Immature natural killer cell (primary cell): ENCODE measurements around the gene SOX6. TPM values are rescaled to one million over a fixed set of nuclear protein-coding genes. Genes with fewer than 3 reads are reported as not detected.

Experiments
- DNase-seq, 3 donors: peaks; one replicate each; pipeline ENCODE4 v3.0.0; 2022; ENCODE audit warnings: mixed read lengths in 1 of 3
- H3K27ac Mint-ChIP-seq, 6 donors: one replicate each; pipeline ENCODE4 v1.8.0; 2020; ENCODE audit warnings: mixed read lengths in 6 of 6, mild to moderate bottlenecking in 5 of 6, inconsistent platforms in 4 of 6, moderate library complexity in 3 of 6
- H3K27me3 Mint-ChIP-seq, 3 donors: one replicate each; pipeline ENCODE4 v1.8.0; 2020 to 2021; ENCODE audit warnings: low read depth in 3 of 3, mild to moderate bottlenecking in 3 of 3, mixed read lengths in 3 of 3, moderate library complexity in 3 of 3, inconsistent platforms in 1 of 3
- H3K36me3 Mint-ChIP-seq, 3 donors: one replicate each; pipeline ENCODE4 v1.8.0; 2020; ENCODE audit warnings: mixed read lengths in 3 of 3, inconsistent platforms in 2 of 3, mild to moderate bottlenecking in 2 of 3
- H3K4me1 Mint-ChIP-seq, 2 donors: one replicate each; pipeline ENCODE4 v1.8.0; 2020; ENCODE audit warnings: inconsistent platforms in 2 of 2, mild to moderate bottlenecking in 2 of 2, mixed read lengths in 2 of 2, moderate library complexity in 1 of 2
- H3K4me3 Mint-ChIP-seq, 5 donors: one replicate each; pipeline ENCODE4 v1.8.0; 2020; ENCODE audit warnings: mild to moderate bottlenecking in 5 of 5, mixed read lengths in 5 of 5, inconsistent platforms in 3 of 5, moderate library complexity in 3 of 5
- H3K9me3 Mint-ChIP-seq, 6 donors: one replicate each; pipeline ENCODE4 v1.8.0; 2020; ENCODE audit warnings: mild to moderate bottlenecking in 6 of 6, mixed read lengths in 6 of 6, inconsistent platforms in 4 of 6, moderate library complexity in 3 of 6
- polyA plus RNA-seq, 3 donors: library from polyadenylated mRNA; unstranded; fragments of 300-500 nt; fragmentation: Illumina TruSeq; gene quantifications; one replicate each; pipeline ENCODE4 v1.2.3, GENCODE V29; 2021

SOX6 gene
- polyA plus RNA-seq, 3 donors from 2014 or later, result not detected

DNA sequence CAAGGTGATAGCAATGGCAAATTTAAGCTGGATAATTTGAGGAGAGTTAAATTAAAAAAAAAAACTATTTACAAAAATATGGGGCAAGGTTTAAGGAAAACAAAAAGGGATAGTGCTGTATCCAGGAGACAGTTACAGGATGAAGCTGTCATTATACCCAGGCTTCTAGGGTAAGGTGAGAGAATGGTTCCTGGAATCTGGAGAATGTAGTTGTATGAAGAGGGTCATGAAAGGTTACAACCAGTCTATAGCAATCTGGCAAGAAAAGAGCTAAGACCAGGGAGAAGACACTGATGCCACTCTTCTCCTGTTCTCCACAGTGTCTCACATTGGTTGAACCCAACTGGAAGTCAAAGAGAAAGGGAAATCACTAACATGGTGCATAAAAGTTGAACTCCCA, 144.9 kb downstream of the SOX6 start:
- H3K27ac Mint-ChIP-seq, result no peak overlapping the region
- peaks cover 0 to 25% (median 3%) of the 10 kb centered on the region in 6 donors for H3K9me3 Mint-ChIP-seq
- H3K4me1 Mint-ChIP-seq, result no peaks in the 10 kb centered on the region

DNA sequence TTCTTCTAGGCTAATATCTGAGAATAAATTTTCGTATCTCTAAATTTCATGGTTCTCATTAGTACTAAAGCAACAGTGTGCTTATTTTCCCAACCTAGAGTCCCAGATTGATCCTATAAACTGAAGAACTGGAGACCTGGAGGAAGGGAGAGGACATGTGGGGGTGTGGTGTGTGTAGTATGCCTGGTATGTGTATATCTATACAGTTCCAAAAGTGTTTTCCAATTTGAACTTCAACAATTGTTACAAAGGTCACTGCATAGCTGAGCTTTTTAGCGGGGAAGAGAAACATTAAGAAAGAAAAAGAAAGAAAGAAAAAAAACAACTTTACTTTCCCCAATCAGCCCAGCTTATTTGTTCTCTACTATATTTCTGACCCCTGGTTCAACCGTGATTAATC, 152.1 kb downstream of the SOX6 start:
- Mint-ChIP-seq H3K27ac (no peak overlapping the region), H3K27me3 (no peaks in the 10 kb centered on the region), H3K4me1 (no peaks in the 10 kb centered on the region), H3K4me3 (no peak overlapping the region), H3K36me3 (no peaks in the 10 kb centered on the region), H3K9me3 (peaks cover 0 to 12% (median 2%) of the 10 kb centered on the region in 6 donors)
- no peak for DNase-seq

More for the DNA sequence above, 144.9 kb downstream of the SOX6 start:
- Mint-ChIP-seq H3K36me3 (no peaks in the 10 kb centered on the region), H3K27me3 (peaks cover 0 to 2% (median 1%) of the 10 kb centered on the region in 3 donors), H3K4me3 (no peak overlapping the region)
- DNase-seq, result no peak

DNA sequence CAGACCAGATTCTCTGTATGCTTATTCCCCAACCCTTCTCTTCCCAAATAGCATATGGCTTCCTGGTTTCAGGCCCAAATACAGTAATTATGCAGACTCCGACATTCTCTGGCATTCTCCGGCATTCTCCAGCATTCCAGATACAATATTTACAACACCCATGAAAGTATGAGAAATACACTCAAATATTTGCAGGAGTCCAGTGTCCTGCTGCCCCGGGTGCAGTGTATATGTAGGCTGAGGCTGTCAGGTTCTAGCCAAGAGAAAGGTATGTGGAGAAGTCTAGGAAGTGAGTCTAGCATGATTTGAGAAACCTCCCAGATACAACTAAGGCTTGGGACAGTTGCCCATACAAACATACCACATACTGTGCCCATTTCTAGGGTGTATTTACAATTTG, 160.7 kb downstream of the SOX6 start:
- H3K27ac Mint-ChIP-seq, result no peak overlapping the region
- no peak overlapping the region for H3K4me3 Mint-ChIP-seq
- no peaks in the 10 kb centered on the region for H3K36me3 Mint-ChIP-seq
- no peak for DNase-seq
- peaks cover 0 to 25% (median 2%) of the 10 kb centered on the region in 6 donors for H3K9me3 Mint-ChIP-seq
- H3K4me1 Mint-ChIP-seq, result no peaks in the 10 kb centered on the region
- H3K27me3 Mint-ChIP-seq, result peaks cover 0 to 3% (median 0%) of the 10 kb centered on the region in 3 donors

DNA sequence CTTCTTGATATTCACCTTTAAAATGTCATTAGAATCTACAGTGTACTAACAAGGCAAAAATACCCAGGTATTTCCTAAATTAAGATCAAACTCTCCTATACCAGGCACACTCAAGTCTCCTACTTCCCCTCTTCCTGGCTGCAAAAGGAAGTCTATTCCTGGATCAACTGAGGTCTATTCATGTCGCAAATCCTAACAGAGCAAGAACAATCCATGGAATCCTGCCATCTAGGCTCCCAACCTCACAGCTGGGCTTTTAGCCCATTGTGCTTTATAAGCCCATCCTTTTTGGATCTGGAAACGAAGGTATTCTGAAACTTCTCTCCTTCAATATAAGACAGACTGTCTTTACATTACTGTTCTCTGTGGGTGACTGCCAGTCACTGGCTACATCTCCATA, 161.8 kb downstream of the SOX6 start:
- Mint-ChIP-seq H3K9me3 (peaks cover 0 to 25% (median 2%) of the 10 kb centered on the region in 6 donors), H3K4me3 (no peak overlapping the region), H3K4me1 (no peaks in the 10 kb centered on the region), H3K27ac (no peak overlapping the region), H3K36me3 (no peaks in the 10 kb centered on the region), H3K27me3 (peaks cover 0 to 3% (median 0%) of the 10 kb centered on the region in 3 donors)
- DNase-seq, result no peak

DNA sequence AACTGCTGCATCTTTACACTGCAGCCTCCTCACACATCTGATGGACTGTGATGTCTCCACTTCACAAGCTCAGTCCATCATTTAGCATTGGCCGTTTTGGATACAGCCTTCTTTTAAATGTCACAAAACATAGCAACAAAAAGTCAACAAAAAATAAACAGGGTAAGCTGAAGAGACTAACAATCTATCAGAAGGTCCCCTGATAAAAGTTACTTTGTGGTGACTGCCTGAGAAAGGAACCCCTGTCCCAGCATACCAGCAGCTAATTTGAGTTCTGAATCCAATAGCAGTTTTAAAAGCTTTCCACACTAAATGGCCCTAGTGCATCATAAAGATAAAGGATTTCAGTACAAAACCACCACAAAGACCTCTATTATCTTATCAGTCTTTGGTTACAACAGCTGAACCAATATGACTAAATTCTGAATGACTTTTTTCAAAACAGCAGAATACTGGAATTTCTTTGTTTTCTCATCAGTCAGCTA, 162.4 kb downstream of the SOX6 start:
- Mint-ChIP-seq H3K9me3 (peaks cover 0 to 31% (median 1%) of the 10 kb centered on the region in 6 donors), H3K36me3 (no peaks in the 10 kb centered on the region), H3K4me1 (no peaks in the 10 kb centered on the region), H3K4me3 (no peak overlapping the region), H3K27me3 (peaks cover 0 to 3% (median 2%) of the 10 kb centered on the region in 3 donors), H3K27ac (no peak overlapping the region)
- DNase-seq, result no peak

DNA sequence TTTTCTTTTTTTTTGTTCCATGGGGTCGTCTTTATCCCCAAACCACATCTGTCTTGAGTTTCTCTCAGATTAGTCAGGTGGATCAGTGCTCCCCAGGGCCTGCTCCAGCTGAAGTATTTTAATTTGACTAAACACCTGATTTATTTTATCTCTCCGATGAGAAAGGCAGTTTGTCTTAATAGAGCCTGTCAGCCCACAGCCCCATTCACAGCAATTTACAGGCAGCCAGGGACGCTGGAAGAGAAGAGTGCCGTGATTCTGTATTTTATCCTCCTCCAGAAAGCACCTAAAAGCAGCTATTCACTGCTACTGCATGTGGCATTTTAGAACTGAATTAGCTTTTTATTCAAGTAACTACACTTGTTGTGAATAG, 164.5 kb downstream of the SOX6 start:
- Mint-ChIP-seq H3K4me3 (no peak overlapping the region), H3K9me3 (peaks cover 0 to 25% (median 0%) of the 10 kb centered on the region in 6 donors), H3K27ac (no peak overlapping the region), H3K27me3 (peaks cover 0 to 2% (median under 1%) of the 10 kb centered on the region in 3 donors), H3K4me1 (no peaks in the 10 kb centered on the region), H3K36me3 (no peaks in the 10 kb centered on the region)
- DNase-seq, result no peak

DNA sequence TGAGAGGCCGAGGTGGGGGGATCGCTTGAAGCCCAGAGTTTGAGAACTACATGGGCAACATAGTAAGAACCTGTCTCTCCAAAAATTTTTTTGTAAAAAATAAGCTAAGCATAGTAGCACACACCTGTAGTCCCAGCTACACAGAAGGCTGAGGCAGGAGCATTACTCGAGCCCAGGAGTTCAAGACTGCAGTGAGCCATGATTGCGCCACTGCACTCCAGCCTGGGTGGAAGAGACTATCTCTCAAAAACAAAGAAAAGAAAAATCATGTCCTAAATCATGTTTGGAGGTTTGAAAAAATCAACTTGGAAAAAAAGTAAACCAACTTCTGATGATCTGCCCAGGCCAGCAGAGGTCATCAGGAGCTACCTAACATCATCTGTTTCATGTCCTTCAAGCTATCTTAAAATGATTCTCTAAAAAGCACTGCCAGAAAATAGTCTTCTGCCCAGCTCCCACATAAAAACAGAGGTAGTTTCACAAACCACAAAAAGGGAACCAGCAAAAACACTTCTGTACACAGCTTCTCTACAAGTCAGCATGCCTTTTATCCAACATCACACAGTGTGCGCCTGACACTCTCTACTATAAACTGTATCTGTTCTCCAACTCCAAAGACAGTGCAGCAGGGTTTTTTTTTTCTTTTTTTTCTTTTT, 165.0 kb downstream of the SOX6 start:
- peak in 1 of 3 donors; percentile 1 for DNase-seq
- Mint-ChIP-seq H3K9me3 (peaks cover 0 to 25% (median 0%) of the 10 kb centered on the region in 6 donors), H3K4me1 (no peaks in the 10 kb centered on the region), H3K27me3 (peaks cover 0 to 2% (median 0%) of the 10 kb centered on the region in 3 donors), H3K36me3 (no peaks in the 10 kb centered on the region), H3K27ac (no peak overlapping the region), H3K4me3 (no peak overlapping the region)

DNA sequence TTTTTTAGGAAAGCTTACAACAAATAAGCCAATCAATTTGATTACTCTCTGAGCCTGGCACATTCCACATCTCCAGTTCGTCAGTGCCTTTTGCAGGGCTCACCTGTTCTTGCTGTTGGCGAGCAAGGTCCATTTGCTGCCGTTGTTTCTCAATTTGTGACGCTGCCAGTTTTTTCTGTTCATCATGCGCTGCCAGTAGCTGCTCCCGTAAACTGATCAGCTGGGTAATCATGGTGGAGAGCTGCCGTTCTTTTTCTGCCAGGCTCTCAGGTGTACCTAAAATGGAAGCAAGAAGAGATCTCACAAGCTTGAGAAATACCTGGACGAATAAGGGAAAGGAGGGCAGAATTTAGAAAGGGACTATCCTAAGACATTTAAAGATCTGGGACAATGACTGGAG, 169.7 kb downstream of the SOX6 start:
- H3K27me3 Mint-ChIP-seq, result peaks cover 0 to 2% (median 0%) of the 10 kb centered on the region in 3 donors
- no peak for DNase-seq
- peaks cover 0 to 26% (median 0%) of the 10 kb centered on the region in 6 donors for H3K9me3 Mint-ChIP-seq
- H3K4me3 Mint-ChIP-seq, result no peak overlapping the region
- H3K27ac Mint-ChIP-seq, result no peak overlapping the region
- no peaks in the 10 kb centered on the region for H3K4me1 Mint-ChIP-seq
- H3K36me3 Mint-ChIP-seq, result no peaks in the 10 kb centered on the region

DNA sequence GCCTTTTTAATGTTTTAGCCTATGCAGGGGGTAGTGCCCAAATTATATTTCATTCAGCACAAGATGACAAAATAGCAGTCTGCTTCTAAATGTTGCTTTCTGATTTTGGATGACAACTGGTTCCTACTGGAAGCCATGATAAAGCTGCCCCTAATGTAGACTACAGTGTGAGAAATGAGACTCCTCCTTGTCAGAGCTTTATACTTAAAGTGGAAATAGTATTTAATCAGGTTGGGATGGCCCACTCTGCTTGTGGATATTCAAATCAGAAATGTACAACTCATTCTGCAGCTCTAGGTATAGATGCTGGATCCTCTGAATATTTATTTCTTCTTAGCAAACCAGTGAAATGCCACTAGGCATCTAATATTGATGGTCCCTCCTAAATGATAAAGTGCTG, 171.3 kb downstream of the SOX6 start:
- no peak overlapping the region for H3K27ac Mint-ChIP-seq
- H3K36me3 Mint-ChIP-seq, result no peaks in the 10 kb centered on the region
- H3K27me3 Mint-ChIP-seq, result peaks cover 0 to 2% (median 0%) of the 10 kb centered on the region in 3 donors
- DNase-seq, result no peak
- H3K4me1 Mint-ChIP-seq, result no peaks in the 10 kb centered on the region
- H3K9me3 Mint-ChIP-seq, result peaks cover 0 to 26% (median 0%) of the 10 kb centered on the region in 6 donors
- H3K4me3 Mint-ChIP-seq, result no peak overlapping the region

DNA sequence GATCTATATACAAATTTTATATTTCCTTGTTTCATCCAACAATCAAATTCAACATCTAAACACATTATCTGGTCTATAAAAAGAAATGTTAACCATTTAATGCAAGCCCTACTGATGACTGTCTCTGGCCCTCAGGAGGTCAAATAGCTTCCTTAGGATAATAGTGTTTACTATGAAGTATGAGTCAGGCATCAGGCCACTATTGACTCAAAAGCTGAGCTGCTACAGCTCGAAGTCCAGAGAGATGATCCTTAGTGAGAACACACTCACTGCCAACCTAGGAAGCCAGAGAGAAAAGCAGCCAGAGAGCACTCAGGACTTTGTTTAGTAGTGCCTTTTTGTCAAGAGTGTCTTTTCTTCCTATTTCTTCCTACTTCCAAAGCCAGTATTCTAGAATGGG, 171.8 kb downstream of the SOX6 start:
- Mint-ChIP-seq H3K4me1 (no peaks in the 10 kb centered on the region), H3K27ac (no peak overlapping the region), H3K9me3 (peaks cover 0 to 26% (median 0%) of the 10 kb centered on the region in 6 donors), H3K27me3 (peaks cover 0 to 2% (median 0%) of the 10 kb centered on the region in 3 donors), H3K4me3 (no peak overlapping the region), H3K36me3 (no peaks in the 10 kb centered on the region)
- DNase-seq, result no peak

DNA sequence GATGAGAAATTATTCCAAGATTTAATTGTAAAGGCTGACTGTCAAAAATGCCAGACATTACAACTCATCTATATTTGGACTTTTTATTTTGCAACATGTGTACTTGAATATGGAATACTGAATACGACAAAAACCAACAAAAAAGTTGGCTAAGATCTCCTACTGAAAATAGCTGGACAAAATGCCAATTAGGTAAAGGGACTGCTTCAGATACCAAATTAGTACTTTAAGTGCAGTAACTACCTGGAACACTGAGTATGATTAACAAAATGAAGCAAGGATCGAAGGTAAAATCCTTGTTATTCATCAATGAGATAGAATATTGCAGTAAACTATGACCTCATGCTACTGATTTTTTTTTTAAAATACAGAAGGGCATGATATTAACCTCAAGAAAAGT, 173.8 kb downstream of the SOX6 start:
- Mint-ChIP-seq H3K9me3 (peaks cover 0 to 20% (median 0%) of the 10 kb centered on the region in 6 donors), H3K4me3 (no peak overlapping the region), H3K4me1 (no peaks in the 10 kb centered on the region), H3K36me3 (no peaks in the 10 kb centered on the region), H3K27me3 (no peaks in the 10 kb centered on the region), H3K27ac (no peak overlapping the region)
- DNase-seq, result no peak

DNA sequence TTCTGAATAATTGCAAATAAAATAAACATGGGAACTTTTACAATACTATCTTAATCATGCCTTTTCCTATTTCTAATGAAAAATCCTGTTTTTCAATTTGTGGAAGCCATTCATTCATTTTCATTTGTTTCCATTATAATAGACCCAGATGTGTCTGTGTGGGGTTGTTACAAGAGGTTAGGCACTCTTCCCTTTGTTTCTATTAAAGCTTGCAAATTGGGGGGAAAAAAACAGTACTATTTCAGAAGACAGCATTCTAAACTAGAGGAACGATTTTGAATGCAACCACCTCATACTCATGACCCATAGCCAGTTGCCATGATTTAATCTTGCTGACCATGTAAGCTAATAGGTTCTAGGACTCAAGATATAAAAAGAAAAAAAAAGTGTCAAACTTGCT, 175.5 kb downstream of the SOX6 start:
- Mint-ChIP-seq H3K9me3 (peaks cover 0 to 10% (median 0%) of the 10 kb centered on the region in 6 donors), H3K4me3 (no peak overlapping the region), H3K4me1 (no peaks in the 10 kb centered on the region), H3K27me3 (no peaks in the 10 kb centered on the region), H3K36me3 (no peaks in the 10 kb centered on the region), H3K27ac (no peak overlapping the region)
- DNase-seq, result no peak

DNA sequence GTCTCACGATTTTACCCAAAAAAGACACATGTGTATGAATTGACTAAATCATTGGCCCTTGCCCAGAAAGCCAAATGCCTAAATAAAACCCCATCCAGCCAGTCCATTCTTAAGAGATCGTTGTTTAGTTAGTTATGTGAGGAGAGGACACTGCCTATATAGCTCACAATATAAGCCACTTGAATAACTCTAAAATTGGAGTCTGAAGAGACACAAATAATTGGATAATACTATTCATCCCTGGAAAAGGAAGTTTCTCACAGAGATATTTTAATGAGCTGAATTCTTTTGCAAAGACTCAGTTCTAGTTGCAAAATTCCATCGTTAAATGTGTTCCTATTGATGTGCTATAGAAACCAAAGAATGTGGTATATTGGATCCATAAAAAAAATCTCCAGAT, 176.7 kb downstream of the SOX6 start:
- H3K9me3 Mint-ChIP-seq, result peaks cover 0 to 6% (median 0%) of the 10 kb centered on the region in 6 donors
- H3K27me3 Mint-ChIP-seq, result no peaks in the 10 kb centered on the region
- H3K27ac Mint-ChIP-seq, result no peak overlapping the region
- H3K36me3 Mint-ChIP-seq, result no peaks in the 10 kb centered on the region
- no peak for DNase-seq
- no peak overlapping the region for H3K4me3 Mint-ChIP-seq
- H3K4me1 Mint-ChIP-seq, result no peaks in the 10 kb centered on the region

DNA sequence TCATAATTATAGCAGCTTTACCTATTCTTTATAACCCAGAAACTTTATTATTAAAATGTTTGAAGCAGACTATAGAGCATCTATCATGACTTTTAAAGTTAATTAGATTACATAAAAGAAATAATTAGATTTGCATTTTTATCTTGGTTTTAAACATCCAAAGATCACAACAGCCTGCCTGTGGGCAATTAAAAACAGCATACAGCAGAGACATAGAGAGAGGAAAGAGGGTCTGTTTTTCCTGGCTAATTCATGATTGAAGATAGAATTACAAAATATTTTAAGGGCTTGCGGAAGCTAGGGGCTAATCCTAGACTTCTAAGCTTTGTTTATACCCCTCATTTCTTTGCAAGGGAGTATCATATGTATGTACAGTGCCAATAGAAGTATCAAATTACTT, 178.1 kb downstream of the SOX6 start:
- peaks cover 0 to 3% (median 0%) of the 10 kb centered on the region in 3 donors for H3K27me3 Mint-ChIP-seq
- H3K4me3 Mint-ChIP-seq, result no peak overlapping the region
- no peak overlapping the region for H3K27ac Mint-ChIP-seq
- H3K36me3 Mint-ChIP-seq, result no peaks in the 10 kb centered on the region
- peaks cover 0 to 6% (median 0%) of the 10 kb centered on the region in 6 donors for H3K9me3 Mint-ChIP-seq
- no peaks in the 10 kb centered on the region for H3K4me1 Mint-ChIP-seq
- DNase-seq, result no peak

DNA sequence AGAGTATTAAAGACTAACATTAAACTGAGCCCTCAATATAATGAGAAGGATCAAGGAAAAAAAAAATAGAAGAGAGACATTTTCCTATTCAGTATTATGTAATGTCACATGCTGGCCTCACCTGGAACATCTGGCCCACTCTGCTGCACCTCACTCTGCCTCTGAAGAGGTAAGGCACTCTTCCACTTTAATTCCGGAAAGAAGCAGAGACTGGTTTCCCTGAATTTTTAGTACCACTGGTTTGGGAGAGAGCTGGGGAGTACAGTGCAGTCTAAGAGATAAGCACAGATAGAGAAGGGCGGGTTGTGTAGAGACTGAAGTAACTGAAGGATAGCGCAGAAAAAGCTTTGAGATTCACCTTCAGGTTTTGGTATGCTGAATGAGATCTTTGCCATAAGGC, 178.7 kb downstream of the SOX6 start:
- DNase-seq, result no peak
- H3K36me3 Mint-ChIP-seq, result no peaks in the 10 kb centered on the region
- H3K4me1 Mint-ChIP-seq, result no peaks in the 10 kb centered on the region
- H3K4me3 Mint-ChIP-seq, result no peak overlapping the region
- H3K27me3 Mint-ChIP-seq, result peaks cover 0 to 3% (median 0%) of the 10 kb centered on the region in 3 donors
- no peak overlapping the region for H3K27ac Mint-ChIP-seq
- peaks cover 0 to 6% (median 0%) of the 10 kb centered on the region in 6 donors for H3K9me3 Mint-ChIP-seq
